GM12878 (cell line): Measurements from ENCODE around the gene MUC13. TPM values are rescaled to one million over a fixed set of nuclear protein-coding genes. Genes with fewer than 3 reads are reported as not detected.

Experiments
- ATAC-seq: fragments of 200-7000 bp; cut with Tn5 transposase; 3 replicates; pipeline ENCODE4 v1.9.1; 2020; ENCODE audit warnings: mild to moderate bottlenecking, moderate library complexity
- BruUV-seq: library from RNA; stranded (reverse); fragments of 400-500 nt; replicated peaks from 2 replicates; lab custom pipeline; 2021; lab: Mats Ljungman, UMichigan
- CTCF ChIA-PET: fragments of 300-600 bp; sonication (Branson Sonifier 250); formaldehyde crosslinking; extraction: SDS; loops from one replicate; lab custom pipeline; 2021; ENCODE audit warnings: inconsistent platforms; lab: Yijun Ruan, JAX
- POLR2A ChIA-PET: fragments of 350-600 bp; formaldehyde crosslinking; extraction: SDS; loops from one replicate; lab custom pipeline; 2021; ENCODE audit warnings: inconsistent platforms; lab: Charles Lee
- RAD21 ChIA-PET: fragments of 300-600 bp; sonication (Branson Sonifier 250); formaldehyde crosslinking; loops from one replicate; lab custom pipeline; 2023; ENCODE audit warnings: antibody characterized with exemption; ENCODE audit not compliant: unreplicated experiment; lab: Charles Lee
- SMC1A ChIA-PET: fragments of 300-600 bp; sonication (Branson Sonifier 250); formaldehyde crosslinking; loops from one replicate; lab custom pipeline; 2023; ENCODE audit not compliant: unreplicated experiment, uncharacterized antibody; lab: Charles Lee
- DNase-seq: peaks from one replicate; pipeline ENCODE4 v3.0.0-alpha.2; 2011; ENCODE audit warnings: low read depth, low spot score
- FAIRE-seq: peaks from 3 replicates; lab custom pipeline; 2011; peaks lifted over from hg19 to GRCh38; lab: Jason Lieb, UNC
- H2AFZ ChIP-seq: 2 replicates; pipeline ENCODE4 v1.6.0; 2011; ENCODE audit warnings: low read depth, low read length, control low read depth; ENCODE audit not compliant: control insufficient read depth
- H3K27ac ChIP-seq: 2 replicates; pipeline ENCODE4 v1.5.1; 2011; ENCODE audit warnings: control low read depth; ENCODE audit not compliant: control insufficient read depth, insufficient read depth
- H3K27me3 ChIP-seq, 2 experiments: replicated peaks in 1 of 2; 2 replicates each; pipeline versions ENCODE4 v1.6.0 to v1.6.1; 2011; ENCODE audit warnings: low read length in 1 of 2; ENCODE audit not compliant: control insufficient read depth in 2 of 2, insufficient read depth in 2 of 2
- H3K36me3 ChIP-seq, 2 experiments: 2 replicates each; pipeline ENCODE4 v1.5.1; 2011; ENCODE audit warnings: low read length in 1 of 2; ENCODE audit not compliant: control insufficient read depth in 2 of 2, insufficient read depth in 2 of 2
- H3K4me1 ChIP-seq: 2 replicates; pipeline ENCODE4 v1.6.1; 2011; ENCODE audit warnings: mild to moderate bottlenecking, low read length, moderate library complexity, mixed read lengths; ENCODE audit not compliant: control insufficient read depth, insufficient read depth
- H3K4me2 ChIP-seq: 2 replicates; pipeline ENCODE4 v1.6.0; 2011; ENCODE audit warnings: control low read depth; ENCODE audit not compliant: control insufficient read depth, insufficient read depth
- H3K4me3 ChIP-seq: fragments of 200-600 bp; sonication (generic); 2 replicates; pipeline ENCODE4 v1.5.1; 2016
- H3K79me2 ChIP-seq: 2 replicates; pipeline ENCODE4 v1.6.0; 2011; ENCODE audit warnings: low read length; ENCODE audit not compliant: control insufficient read depth, insufficient read depth
- H3K9ac ChIP-seq: 2 replicates; pipeline ENCODE4 v1.8.0; 2011; ENCODE audit warnings: low read length, control low read depth, mixed read lengths; ENCODE audit not compliant: control insufficient read depth, insufficient read depth
- H3K9me3 ChIP-seq: replicated peaks from 3 replicates; pipeline ENCODE4 v1.5.1; 2011; ENCODE audit warnings: mild to moderate bottlenecking, low read length; ENCODE audit not compliant: control insufficient read depth, insufficient read depth
- H4K20me1 ChIP-seq: 2 replicates; pipeline ENCODE4 v1.6.0; 2011; ENCODE audit not compliant: control insufficient read depth, insufficient read depth
- ATF3 ChIP-seq: IDR thresholded peaks from 2 replicates; pipeline ENCODE4 v1.6.1; 2011; ENCODE audit warnings: low read depth, mild to moderate bottlenecking, low read length, moderate library complexity, borderline replicate concordance; ENCODE audit errors: extremely low read depth
- CHD4 ChIP-seq: fragments of 200-600 bp; sonication (generic); IDR thresholded peaks from 2 replicates; pipeline ENCODE4 v1.6.1; 2016; ENCODE audit warnings: mild to moderate bottlenecking
- POLR2AphosphoS5 ChIP-seq: IDR thresholded peaks from 2 replicates; pipeline ENCODE4 v1.6.1; 2011; ENCODE audit warnings: mild to moderate bottlenecking, low read length, inconsistent platforms
- SUPT20H ChIP-seq: IDR thresholded peaks from 2 replicates; pipeline ENCODE4 v1.6.1; 2011; ENCODE audit warnings: low read depth, mild to moderate bottlenecking, low read length, moderate library complexity, borderline replicate concordance; ENCODE audit not compliant: control insufficient read depth
- YBX1 ChIP-seq: fragments of 450-650 bp; IDR thresholded peaks from 2 replicates; pipeline ENCODE4 v1.6.1; 2016; ENCODE audit warnings: antibody characterized with exemption
- WGBS: methylation state at CpG from one replicate; pipeline ENCODE4 v1.1.6; 2016; ENCODE audit warnings: low lambda C conversion rate; ENCODE audit not compliant: insufficient replicate concordance, insufficient coverage; ENCODE audit errors: missing lambda C conversion rate; 5-methylcytosine and 5-hydroxymethylcytosine counted together
- in situ Hi-C: fragments of 300-500 bp; cut with MboI; formaldehyde crosslinking; loops from 9 replicates; pipeline ENCODE4 v1.14.3; 2018; ENCODE audit warnings: mixed read lengths
- intact Hi-C: fragments of 100-400 bp; cut with micrococcal nuclease; formaldehyde crosslinking; loops from one replicate; pipeline ENCODE4 v1.14.2; 2022; ENCODE audit not compliant: unreplicated experiment
- polyA plus RNA-seq, 11 experiments: library from polyadenylated mRNA; depleted of rRNA in 4 of 11; unstranded in 6 of 11; stranded (reverse) in 5 of 11; fragments of >200 nt; fragmentation: Nextera tagmentation in 4 of 11; fragmentation: Illumina TruSeq in 1 of 11; extraction: Ambion mirVana in 4 of 11; extraction: Trizol in 1 of 11; gene quantifications; 1 replicate in 1 of 11; 2 replicates in 10 of 11; pipeline versions ENCODE4 v1.2.1 to v1.2.3, GENCODE V29; 2011 to 2016; ENCODE audit warnings: inconsistent platforms in 2 of 11, missing spikeins in 2 of 11, low read depth in 1 of 11
- total RNA-seq, 4 experiments: library from RNA; depleted of rRNA in 3 of 4; stranded (reverse); fragments of >200 nt in 3 of 4; fragmentation: Illumina TruSeq in 1 of 4; extraction: Trizol in 1 of 4; gene quantifications; 2 replicates each; pipeline versions ENCODE4 v1.2.1 to v1.2.3, GENCODE V29; 2013 to 2021
- TF ChIP-seq, protein P1 (sequence below): fragments of 450-650 bp; IDR thresholded peaks from 2 replicates; pipeline ENCODE4 v1.6.1; 2016; ENCODE audit warnings: mild to moderate bottlenecking

MUC13 gene
- total and polyA plus RNA-seq, 10 of the 15 experiments (the other 5 are each of a cell fraction or from before 2014, with no cell fraction given), result 0.27 to 60.1 (median 0.76) TPM

DNA sequence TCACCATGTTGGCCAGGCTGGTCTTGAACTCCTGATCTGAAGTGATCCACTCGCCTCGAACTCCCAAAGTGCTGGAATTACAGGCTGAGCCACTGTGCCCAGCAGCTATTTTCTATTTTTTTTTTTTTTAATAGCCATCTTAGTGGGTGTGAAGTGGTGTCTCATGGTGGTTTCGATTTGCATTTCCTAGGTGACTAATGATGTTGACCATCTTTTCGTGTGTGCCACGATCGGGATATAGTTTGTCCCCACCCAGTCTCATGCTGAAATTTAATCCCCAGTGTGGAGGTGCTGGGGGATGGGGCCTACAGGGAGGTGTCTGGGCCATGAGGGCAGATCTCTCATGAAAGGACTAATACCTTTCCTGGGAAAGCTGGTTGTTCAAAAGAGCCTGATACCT is 41.8 kb upstream of the MUC13 start:
- in situ Hi-C loops, result loop anchor here (25.0 kb wide), 1 partner anchor 461 kb away; no protein-coding TSS in a partner anchor
- Histone ChIP-seq H3K27me3 (no peaks in the 10 kb centered on the region), H3K9ac (no peak overlapping the region), H3K4me2 (no peak overlapping the region), H3K4me1 (no peaks in the 10 kb centered on the region), H2AFZ (no peak overlapping the region), H4K20me1 (no peaks in the 10 kb centered on the region), H3K9me3 (no peaks in the 10 kb centered on the region), H3K79me2 (no peaks in the 10 kb centered on the region), H3K27ac (no peak overlapping the region), H3K4me3 (no peak overlapping the region), H3K36me3 (peaks cover 4 to 6% of the 10 kb centered on the region in 2 experiments; a peak in 3 of 4 replicates)
- RAD21 ChIA-PET, result no interaction called here
- DNase-seq (no peak), FAIRE-seq (no peak), ATAC-seq (no peak)
- intact Hi-C loops, result no loop called here
- SMC1A ChIA-PET, result no interaction called here
- TF ChIP-seq, protein P1, sequence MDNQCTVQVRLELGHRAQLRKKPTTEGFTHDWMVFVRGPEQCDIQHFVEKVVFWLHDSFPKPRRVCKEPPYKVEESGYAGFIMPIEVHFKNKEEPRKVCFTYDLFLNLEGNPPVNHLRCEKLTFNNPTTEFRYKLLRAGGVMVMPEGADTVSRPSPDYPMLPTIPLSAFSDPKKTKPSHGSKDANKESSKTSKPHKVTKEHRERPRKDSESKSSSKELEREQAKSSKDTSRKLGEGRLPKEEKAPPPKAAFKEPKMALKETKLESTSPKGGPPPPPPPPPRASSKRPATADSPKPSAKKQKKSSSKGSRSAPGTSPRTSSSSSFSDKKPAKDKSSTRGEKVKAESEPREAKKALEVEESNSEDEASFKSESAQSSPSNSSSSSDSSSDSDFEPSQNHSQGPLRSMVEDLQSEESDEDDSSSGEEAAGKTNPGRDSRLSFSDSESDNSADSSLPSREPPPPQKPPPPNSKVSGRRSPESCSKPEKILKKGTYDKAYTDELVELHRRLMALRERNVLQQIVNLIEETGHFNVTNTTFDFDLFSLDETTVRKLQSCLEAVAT, result no peak
- TF ChIP-seq POLR2AphosphoS5, result no peak
- no peak for TF ChIP-seq SUPT20H
- no peak for TF ChIP-seq ATF3
- no peak for TF ChIP-seq YBX1
- TF ChIP-seq CHD4, result no peak
- CTCF ChIA-PET, result no interaction called here
- POLR2A ChIA-PET, result no interaction called here
- WGBS, result 64% methylated on average over 6 of the region's 6 CpGs
- BruUV-seq, result no TSS peak
